HG02885 (cell line): ENCODE measurements around the gene RTL3.
"Not testable (repeated sequence)": the region's sequence is repeated elsewhere in the genome, so short reads cannot be mapped to it uniquely, and the experiment has no call there.

Experiments used
- ATAC-seq: cut with Tn5 transposase; IDR thresholded peaks from one replicate; pipeline ENCODE4 v1.9.1; 2021; ENCODE audit warnings: mild to moderate bottlenecking; ENCODE audit not compliant: unreplicated experiment, poor library complexity

The RTL3 gene, protein sequence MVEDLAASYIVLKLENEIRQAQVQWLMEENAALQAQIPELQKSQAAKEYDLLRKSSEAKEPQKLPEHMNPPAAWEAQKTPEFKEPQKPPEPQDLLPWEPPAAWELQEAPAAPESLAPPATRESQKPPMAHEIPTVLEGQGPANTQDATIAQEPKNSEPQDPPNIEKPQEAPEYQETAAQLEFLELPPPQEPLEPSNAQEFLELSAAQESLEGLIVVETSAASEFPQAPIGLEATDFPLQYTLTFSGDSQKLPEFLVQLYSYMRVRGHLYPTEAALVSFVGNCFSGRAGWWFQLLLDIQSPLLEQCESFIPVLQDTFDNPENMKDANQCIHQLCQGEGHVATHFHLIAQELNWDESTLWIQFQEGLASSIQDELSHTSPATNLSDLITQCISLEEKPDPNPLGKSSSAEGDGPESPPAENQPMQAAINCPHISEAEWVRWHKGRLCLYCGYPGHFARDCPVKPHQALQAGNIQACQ

GRCh38 chrX:78658845-78659744 is at the start of gene RTL3:
RTL3 (minus strand) TSS chrX:78659328; CDS start chrX:78658420, 908 bp downstream.
- ATAC-seq = peak; percentile 51

DNA sequence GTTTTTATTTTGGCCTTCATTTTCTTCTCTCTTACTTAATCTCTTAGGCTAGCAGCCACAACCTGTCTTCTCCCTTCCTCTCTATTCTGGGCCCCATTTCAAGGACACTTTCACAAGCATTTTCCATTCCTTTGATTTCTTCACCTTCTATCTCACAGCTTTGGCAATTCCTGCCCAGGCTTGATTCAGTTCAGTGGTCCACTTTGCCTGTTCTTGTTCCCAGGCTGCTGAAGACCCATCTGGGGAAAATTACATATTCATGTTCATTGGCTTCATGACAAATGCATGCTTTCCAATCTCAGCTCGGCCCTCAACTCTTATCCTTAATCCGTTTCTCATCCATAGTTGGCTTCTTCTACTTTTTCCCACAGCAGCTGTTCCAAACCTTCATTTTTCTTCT is 49.7 kb upstream of the RTL3 start:
- no peak for ATAC-seq

DNA sequence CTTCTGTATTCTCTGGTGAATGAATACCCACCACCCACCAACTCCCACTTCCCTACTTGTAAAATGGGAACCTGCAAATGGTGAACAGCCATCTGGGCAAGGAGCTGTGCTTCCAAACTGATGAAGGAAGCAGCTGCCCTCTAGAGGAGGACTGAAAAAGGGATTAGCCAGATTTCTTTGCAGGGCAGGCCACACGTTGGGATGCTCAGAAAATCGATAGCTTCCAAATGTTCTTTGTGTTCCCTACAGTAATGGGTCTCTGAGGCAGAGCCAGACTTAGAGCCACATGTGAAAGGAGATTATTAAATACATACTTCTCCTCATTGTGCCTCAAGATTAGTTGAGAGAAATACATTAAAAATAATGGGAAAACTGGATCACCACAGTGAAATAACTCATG is 49.1 kb upstream of the RTL3 start:
- no peak for ATAC-seq

DNA sequence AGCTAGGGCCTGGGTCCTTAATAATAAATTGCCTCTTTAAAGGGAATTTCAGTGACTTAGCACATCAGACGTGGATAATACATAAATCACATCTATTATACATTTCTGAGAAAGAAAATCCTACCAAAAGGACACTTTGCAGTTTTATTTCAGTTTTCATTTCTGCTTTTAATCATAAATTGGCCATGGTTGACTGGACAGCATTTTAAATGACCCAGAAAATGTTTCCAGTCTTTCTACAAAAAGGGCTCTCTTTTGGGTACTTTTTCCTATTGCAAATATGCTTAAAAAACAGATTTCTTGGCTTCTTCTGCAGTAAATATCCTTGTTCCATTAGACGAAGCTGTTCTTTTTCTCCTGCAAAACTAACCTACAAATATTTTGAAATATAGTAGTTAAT is 46.9 kb upstream of the RTL3 start:
- ATAC-seq = no peak

DNA sequence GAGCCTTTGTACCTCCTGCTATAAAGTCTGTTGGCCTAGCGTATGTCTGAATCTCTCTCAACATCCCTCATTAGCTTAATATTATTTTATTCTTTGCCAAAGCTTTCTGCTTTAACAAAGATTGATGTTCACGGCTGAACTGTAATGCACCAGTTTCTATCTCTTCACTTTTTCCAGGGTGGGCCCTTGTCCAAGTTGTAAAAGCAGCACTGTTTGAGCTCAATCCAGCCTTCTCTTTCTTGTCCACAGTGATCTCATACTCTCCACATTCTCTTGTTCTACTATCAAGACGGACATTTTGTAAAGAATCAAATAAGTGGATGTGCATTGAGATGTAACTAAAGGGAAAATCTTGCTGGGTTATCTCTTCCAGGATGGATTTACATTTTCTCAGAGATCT is 34.4 kb upstream of the RTL3 start:
- ATAC-seq = no peak

- ATAC-seq = no peak
Observed at GRCh38 chrX:78693012-78693411, 33.9 kb upstream of the RTL3 start.

- ATAC-seq = peak; percentile 95
Observed at GRCh38 chrX:78687586-78687985, 28.5 kb upstream of the RTL3 start.

- ATAC-seq = no peak
Observed at GRCh38 chrX:78673246-78673645, 14.1 kb upstream of the RTL3 start.

GRCh38 chrX:78665342-78665741 is 6.2 kb upstream of the RTL3 start:
- no peak for ATAC-seq

- ATAC-seq = no peak
Observed at GRCh38 chrX:78661836-78662235, 2.7 kb upstream of the RTL3 start.

DNA sequence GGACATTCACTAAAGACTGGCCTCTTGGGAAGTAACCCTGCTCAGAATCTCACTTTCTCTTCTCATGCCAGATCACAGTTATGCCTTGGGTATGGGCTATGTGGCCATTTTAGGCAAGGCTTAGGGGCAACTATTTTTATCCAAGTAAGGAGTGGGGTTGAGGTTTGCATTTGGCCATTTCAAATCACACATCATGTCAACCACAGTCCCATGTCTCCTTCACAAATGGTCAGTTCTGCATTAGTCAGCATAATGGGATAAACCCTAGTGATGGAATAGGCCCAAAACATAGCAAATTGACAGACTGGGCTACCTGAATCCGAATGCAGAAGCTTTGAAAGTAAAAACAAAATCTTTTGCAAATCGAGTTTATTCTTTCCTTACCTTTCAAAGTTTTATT is 827 bp upstream of the RTL3 start:
- no peak for ATAC-seq

GRCh38 chrX:78658414-78658813 is 714 bp downstream of the RTL3 start:
- ATAC-seq = no peak

GRCh38 chrX:78655642-78656041 is 3.5 kb downstream of the RTL3 start:
- no peak for ATAC-seq

DNA sequence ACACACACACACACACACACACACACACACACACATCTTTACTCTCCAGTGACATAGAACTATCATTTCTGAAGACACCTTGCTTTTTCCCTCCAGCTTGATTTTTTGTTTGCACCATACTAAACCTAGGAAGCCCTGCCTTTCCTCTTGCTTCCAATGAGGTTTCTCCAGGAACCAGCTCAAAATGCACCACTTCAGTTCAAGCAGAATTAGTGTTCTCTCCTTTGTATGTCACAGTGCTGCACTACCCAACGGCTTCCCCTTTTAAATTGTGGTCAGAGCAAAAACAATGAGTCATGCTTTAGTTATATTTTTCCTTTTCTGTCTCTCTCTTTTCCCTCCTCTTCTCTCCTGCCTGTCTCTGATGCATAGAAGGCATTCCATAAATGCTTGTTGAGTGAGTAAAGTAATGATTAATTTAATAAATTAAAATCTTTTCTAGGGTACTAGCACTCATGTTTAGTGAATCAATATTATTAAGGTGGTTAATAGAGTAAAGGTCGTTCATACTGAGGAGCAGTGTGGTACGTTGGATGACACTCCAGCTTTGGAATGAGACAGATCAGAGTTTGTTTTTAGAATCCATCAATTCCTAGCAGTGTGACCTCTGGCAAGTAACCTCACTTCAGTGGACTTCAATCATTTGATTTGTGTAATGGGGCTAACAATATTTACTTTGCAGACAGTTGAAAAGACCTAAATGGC is 5.9 kb downstream of the RTL3 start:
- ATAC-seq = peak; percentile 60

DNA sequence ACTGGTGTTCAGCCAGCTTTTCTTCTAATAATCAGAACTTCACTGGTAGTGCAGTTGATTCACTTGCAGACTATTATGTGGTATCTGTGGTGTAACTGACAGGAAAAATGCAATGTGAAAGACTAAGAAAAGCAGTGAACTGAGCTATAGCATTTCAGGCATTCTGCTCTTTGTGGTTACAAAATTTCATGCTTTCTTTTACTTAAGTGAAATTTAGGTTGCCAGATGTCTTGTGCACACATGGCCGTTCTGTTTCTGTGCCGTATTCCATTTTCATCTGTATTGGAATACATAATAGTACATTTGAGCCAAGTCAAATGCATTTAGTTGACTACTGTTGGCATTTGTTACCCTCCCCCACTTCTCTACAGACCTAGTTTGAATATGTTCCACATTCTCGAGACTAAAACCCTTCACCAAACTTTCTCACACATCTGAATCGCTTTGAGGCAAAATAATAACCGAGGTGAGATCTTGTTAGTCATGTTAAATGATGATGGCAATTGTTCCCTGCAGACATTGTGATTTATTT is 8.2 kb downstream of the RTL3 start:
- ATAC-seq = peak; percentile 82

DNA sequence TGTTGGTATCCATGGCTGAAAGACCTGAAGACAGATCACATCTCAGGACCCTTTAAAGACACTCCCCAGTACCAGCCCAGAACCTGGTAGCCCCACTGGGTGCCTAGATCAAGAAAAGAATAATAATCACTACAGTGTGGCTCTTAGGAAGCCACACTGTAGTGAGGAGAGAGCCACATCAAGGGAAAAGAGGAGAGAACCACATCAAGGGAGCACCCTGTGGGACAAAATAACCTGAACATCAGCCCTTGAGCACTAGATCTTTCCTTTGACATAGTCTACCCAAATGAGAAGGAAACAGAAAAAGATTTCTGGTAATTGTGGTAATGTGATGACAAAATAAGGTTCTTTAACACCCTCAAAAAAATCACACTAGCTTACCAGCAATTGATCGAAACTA is 15.3 kb downstream of the RTL3 start:
- no peak for ATAC-seq

GRCh38 chrX:78643096-78643495 is 16.0 kb downstream of the RTL3 start:
- no peak for ATAC-seq

DNA sequence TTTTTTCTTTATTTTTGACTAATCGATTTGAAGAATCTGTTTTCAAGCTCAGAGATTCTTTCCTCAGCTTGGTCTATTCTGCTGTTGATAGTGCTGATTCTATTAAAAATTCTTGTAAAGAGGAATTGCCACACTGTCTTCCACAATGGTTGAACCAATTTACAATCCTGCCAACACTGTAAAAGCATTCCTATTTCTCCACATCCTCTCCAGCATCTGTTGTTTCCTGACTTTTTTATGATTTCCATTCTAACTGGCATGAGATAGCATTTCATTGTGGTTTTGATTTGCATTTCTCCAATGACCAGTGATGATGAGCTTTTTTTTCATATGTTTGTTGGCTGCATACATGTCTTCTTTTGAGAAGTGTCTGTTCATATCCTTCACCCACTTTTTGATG is 23.0 kb downstream of the RTL3 start:
- not testable (repeated sequence) for ATAC-seq

- ATAC-seq = no peak
Observed at GRCh38 chrX:78624962-78625909, 33.9 kb downstream of the RTL3 start.
